Measurements from ENCODE around the gene IFT27.

IFT27 gene

DNA sequence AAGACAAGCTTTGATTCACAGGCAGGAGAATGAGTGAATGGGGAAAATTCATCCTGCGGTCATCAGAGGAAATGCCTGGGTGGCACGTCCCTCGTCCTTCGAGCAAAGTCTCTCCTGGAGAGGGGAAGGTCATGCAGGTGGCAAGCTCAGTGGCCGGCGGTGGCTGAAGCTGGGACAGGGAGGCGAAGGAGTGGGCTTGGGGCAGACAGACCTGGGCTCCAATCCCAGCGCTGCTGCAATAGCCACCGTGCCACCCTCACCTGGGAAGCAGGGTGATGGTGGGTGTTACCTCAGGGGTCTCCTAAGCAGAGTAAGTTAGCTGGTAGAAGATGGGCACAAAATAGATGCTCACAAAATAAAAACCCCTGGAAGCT, 49.9 kb downstream of the IFT27 start:
- FAIRE-seq (no peak), DNase-seq (ENCODE audit: low spot score) (no peak)

DNA sequence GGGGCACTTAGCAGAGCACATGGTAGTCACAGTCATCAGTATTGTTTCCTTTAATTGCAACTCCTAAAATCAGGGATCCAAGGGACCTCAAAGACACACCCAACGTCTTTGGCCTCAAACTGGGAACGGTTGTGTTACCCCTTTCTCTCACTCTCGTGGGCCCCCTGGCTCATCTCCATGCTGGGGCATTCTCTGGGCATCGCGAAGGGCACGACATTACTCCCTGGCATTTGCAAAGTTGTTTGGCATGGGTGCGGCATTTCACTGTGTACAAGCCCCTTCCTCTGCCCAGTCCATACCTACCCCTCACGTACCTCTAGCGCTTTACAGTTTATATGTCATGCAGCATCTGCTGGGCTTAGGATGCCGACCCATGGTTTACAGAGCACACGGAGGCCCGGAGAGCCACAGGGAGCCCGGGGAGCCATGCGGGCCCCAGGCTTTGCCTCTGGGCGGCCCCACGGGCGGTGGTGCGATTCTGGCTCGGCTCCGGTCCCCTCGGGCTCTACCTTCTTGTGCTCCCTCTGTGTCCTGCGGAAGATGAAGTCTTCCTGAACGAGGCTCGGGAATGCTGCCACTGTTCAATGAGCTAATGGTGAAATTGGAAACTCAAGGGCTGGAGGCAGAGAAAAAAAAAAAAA, 50.4 kb downstream of the IFT27 start:
- DNase-seq (ENCODE audit: low spot score): no peak
- FAIRE-seq: no peak

DNA sequence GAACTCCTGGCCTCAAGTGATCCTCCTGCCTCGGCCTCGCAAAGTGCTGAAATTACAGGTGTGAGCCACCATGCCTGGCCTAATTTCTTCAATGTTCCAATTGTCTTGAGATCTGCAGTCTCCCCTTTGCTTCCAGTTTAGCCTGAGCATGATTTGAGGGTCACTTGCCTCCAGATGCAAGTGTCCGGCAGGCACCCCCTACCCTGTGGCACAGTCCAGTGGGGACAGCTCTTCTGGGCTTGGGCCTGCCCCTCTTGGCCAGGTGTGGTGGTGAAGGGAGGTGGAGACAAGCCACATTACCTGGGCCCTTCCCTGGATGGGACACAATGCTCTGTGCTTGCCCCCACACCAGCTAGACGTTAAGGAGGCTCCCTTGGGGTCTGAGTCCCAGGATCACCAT, 51.1 kb downstream of the IFT27 start:
- FAIRE-seq: no peak
- DNase-seq (ENCODE audit: low spot score): no peak

DNA sequence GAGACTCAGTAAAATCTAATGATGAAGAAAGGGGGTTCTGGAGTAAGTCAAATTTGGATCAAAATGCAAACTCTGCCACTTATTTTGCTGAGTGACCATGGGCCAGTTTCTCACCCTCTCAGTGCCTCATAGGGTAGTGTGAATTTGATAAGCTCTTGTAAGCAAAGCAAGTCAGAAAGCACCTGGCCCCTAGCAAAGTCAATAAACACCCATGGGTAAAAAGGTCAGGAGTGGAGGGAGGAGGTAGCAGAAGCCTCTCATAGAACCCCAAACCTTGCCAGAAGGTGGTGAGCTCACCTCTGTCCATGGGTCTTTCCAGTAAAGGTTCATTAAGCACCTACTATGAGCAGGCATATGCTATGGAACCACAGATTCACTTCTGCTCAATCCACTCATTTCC, 53.9 kb downstream of the IFT27 start:
- DNase-seq (ENCODE audit: low spot score): no peak
- no peak for FAIRE-seq

DNA sequence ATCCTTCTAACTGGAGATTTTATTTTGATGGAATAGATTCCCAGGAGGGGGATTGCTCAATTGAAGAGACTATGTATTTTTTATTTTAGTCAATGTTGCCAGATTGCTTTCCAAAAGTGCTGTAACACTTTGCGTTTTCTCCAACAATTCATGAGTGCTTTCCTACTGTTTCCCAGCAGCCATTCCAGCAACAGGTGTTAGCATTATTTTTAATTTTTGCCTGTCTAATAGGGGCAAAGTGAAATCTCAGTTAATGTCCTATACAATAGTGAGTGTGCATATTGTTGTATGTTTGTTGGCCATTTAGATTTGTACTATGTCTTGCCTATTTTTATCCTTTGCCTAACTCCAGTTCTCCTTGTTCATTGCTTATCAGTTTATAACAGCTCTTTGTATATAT, 60.3 kb downstream of the IFT27 start:
- FAIRE-seq: no peak
- no peak for DNase-seq (ENCODE audit: low spot score)

DNA sequence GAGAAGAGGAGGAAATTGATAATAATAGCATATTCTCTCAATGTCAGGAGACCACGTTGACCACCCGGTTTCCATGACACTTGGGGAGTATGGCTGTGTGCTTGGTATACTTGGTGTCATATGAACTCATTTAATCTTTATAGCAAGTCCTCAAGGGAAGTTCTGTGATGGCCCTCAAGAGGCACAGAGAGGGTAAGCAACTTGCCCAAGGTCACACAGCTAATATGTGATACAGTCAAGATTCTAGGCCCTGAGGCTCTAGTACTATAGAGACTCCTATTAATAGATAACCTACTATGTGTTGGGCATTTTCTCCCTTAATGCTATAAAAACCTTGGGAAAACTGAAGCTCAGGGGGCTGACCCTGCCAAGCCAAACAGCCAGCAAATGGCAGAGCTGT, 61.8 kb downstream of the IFT27 start:
- FAIRE-seq (no peak), DNase-seq (ENCODE audit: low spot score) (no peak)

DNA sequence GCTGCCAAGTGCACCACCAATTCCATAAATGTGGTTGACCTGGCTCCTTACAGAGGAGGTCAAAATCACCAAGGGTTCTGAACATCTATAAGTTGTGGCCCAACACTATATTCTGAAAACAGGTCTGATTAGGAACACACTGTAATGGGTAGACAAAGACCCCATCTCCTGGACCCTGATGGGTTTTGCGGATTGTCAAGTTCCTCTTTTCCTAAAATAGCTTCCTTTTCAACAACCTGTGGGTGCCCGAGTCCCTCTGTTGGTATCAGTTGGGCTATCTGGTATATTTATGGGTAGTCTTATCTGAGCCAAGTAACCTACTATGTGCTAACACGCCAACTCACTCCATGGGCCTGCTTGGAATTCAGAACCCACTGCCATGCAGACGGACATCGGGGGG, 62.5 kb downstream of the IFT27 start:
- DNase-seq (ENCODE audit: low spot score) (no peak), FAIRE-seq (no peak)

Measured in RCC 7860 (cell line).